B cell (primary cell): ENCODE data around the gene PSAP. TPM values are rescaled to one million over a fixed set of nuclear protein-coding genes. Genes with fewer than 3 reads are reported as not detected.

ENCODE experiments used
- ATAC-seq: fragments of 200-7000 bp; cut with Tn5 transposase; one replicate; pipeline ENCODE4 v1.10.0; 2021; ENCODE audit warnings: low read depth, mild to moderate bottlenecking, moderate number of reproducible peaks, moderate library complexity
- CTCF ChIA-PET: fragments of 350-600 bp; sonication (Branson Sonifier 250); formaldehyde crosslinking; loops from one replicate; lab custom pipeline; 2021; ENCODE audit warnings: antibody characterized with exemption, inconsistent platforms; lab: Charles Lee
- POLR2A ChIA-PET: fragments of 350-600 bp; sonication (Branson Sonifier 250); formaldehyde crosslinking; loops from one replicate; lab custom pipeline; 2021; ENCODE audit warnings: antibody characterized with exemption; lab: Charles Lee
- DNase-seq: peaks from one replicate; pipeline ENCODE4 v3.0.0; 2013
- H2AFZ ChIP-seq: 2 replicates; pipeline ENCODE4 v1.6.1; 2012; ENCODE audit warnings: mild to moderate bottlenecking, low read depth, low read length; ENCODE audit not compliant: insufficient read depth, poor library complexity, severe bottlenecking
- H3K27ac ChIP-seq, 2 donors: 1 replicate in 1 of 2; 2 replicates in 1 of 2; pipeline ENCODE4 v1.5.1; 2012 to 2013; ENCODE audit warnings: low read length in 2 of 2, mild to moderate bottlenecking in 2 of 2, moderate library complexity in 1 of 2
- H3K27me3 ChIP-seq, 4 experiments: fragments of 200-600 bp in 1 of 4; sonication (generic) in 1 of 4; replicated peaks in 1 of 4; 1 replicate in 2 of 4; 2 replicates in 2 of 4; pipeline versions ENCODE4 v1.6.1 to v1.7.0; 2013 to 2016; ENCODE audit warnings: low read length in 3 of 4, mild to moderate bottlenecking in 2 of 4, mixed read lengths in 1 of 4, moderate library complexity in 1 of 4; ENCODE audit not compliant: insufficient read depth in 4 of 4, control insufficient read depth in 3 of 4; ENCODE audit errors: control extremely low read depth in 1 of 4
- H3K36me3 ChIP-seq, 2 experiments: replicated peaks in 1 of 2; 1 replicate in 1 of 2; 2 replicates in 1 of 2; pipeline versions ENCODE4 v1.6.1 to v1.7.1; 2013; ENCODE audit warnings: low read length in 1 of 2; ENCODE audit not compliant: insufficient read depth in 2 of 2, control insufficient read depth in 1 of 2; ENCODE audit errors: control extremely low read depth in 1 of 2, extremely low read depth in 1 of 2
- H3K4me1 ChIP-seq, 2 donors: fragments of 200-600 bp in 1 of 2; sonication (generic) in 1 of 2; 1 replicate in 1 of 2; 2 replicates in 1 of 2; pipeline versions ENCODE4 v1.5.1 to v1.6.1; 2013 to 2017; ENCODE audit warnings: low read length in 2 of 2; ENCODE audit not compliant: control insufficient read depth in 2 of 2, insufficient read depth in 2 of 2
- H3K4me2 ChIP-seq: replicated peaks from 2 replicates; pipeline ENCODE3; 2012; ENCODE audit warnings: mild to moderate bottlenecking, low read depth, low read length; ENCODE audit not compliant: poor library complexity, severe bottlenecking
- H3K4me3 ChIP-seq, 5 experiments: fragments of 200-600 bp in 1 of 5; sonication (generic) in 1 of 5; 1 replicate in 3 of 5; 2 replicates in 2 of 5; pipeline versions ENCODE4 v1.5.1 to v1.7.0; 2011 to 2016; ENCODE audit warnings: low read length in 4 of 5, mild to moderate bottlenecking in 4 of 5, low read depth in 2 of 5, control low read depth in 1 of 5, moderate library complexity in 1 of 5; ENCODE audit not compliant: insufficient read depth in 1 of 5; ENCODE audit errors: control extremely low read depth in 1 of 5, extremely low read depth in 1 of 5
- H3K79me2 ChIP-seq: fragments of 200-600 bp; sonication (generic); one replicate; pipeline ENCODE4 v1.6.0; 2016; ENCODE audit warnings: low read length; ENCODE audit not compliant: control insufficient read depth, insufficient read depth
- H3K9ac ChIP-seq: fragments of 200-600 bp; sonication (generic); 2 replicates; pipeline ENCODE4 v1.6.1; 2017; ENCODE audit warnings: mild to moderate bottlenecking, low read length, moderate library complexity
- H3K9me3 ChIP-seq, 3 donors: one replicate each; pipeline versions ENCODE4 v1.6.1 to v1.7.1; 2013; ENCODE audit warnings: low read length in 2 of 3; ENCODE audit not compliant: control insufficient read depth in 2 of 3, insufficient read depth in 1 of 3; ENCODE audit errors: control extremely low read depth in 1 of 3
- H4K20me1 ChIP-seq: 2 replicates; pipeline ENCODE4 v1.6.0; 2012; ENCODE audit warnings: mild to moderate bottlenecking, low read length; ENCODE audit not compliant: insufficient read depth, control insufficient read depth, poor library complexity, severe bottlenecking
- H3K27ac Mint-ChIP-seq: one replicate; pipeline ENCODE4 v1.8.0; 2021; ENCODE audit warnings: mixed read lengths
- H3K27me3 Mint-ChIP-seq: one replicate; pipeline ENCODE4 v1.8.0; 2021; ENCODE audit warnings: mixed read lengths
- H3K4me1 Mint-ChIP-seq: one replicate; pipeline ENCODE4 v1.8.0; 2021; ENCODE audit warnings: mixed read lengths
- H3K4me3 Mint-ChIP-seq: one replicate; pipeline ENCODE4 v1.8.0; 2021; ENCODE audit warnings: mixed read lengths
- H3K9me3 Mint-ChIP-seq: one replicate; pipeline ENCODE4 v1.8.0; 2022; ENCODE audit warnings: mixed read lengths; ENCODE audit not compliant: insufficient read depth
- CTCF ChIP-seq: fragments of 200-600 bp; IDR thresholded peaks from one replicate; pipeline ENCODE4 v1.8.0; 2022; ENCODE audit warnings: antibody characterized with exemption, mild to moderate bottlenecking
- EZH2 ChIP-seq: IDR thresholded peaks from 2 replicates; pipeline ENCODE4 v1.6.1; 2012; ENCODE audit warnings: borderline replicate concordance, low read depth, mild to moderate bottlenecking, moderate library complexity, low read length; ENCODE audit not compliant: insufficient read depth, poor library complexity, severe bottlenecking
- WGBS: methylation state at CpG from one replicate; pipeline ENCODE4 v1.1.5; 2013; ENCODE audit warnings: missing lambda C conversion rate; ENCODE audit not compliant: insufficient coverage; 5-methylcytosine and 5-hydroxymethylcytosine counted together
- intact Hi-C: fragments of 100-400 bp; cut with micrococcal nuclease; formaldehyde crosslinking; loops from one replicate; pipeline ENCODE4 v1.10.0; 2022
- polyA plus RNA-seq: library from polyadenylated mRNA; depleted of rRNA; stranded (reverse); fragments of >200 nt; gene quantifications from 2 replicates; pipeline ENCODE4 v1.2.3, GENCODE V29; 2012
- total RNA-seq, 2 donors: library from RNA; stranded (reverse); fragments of 120-200 nt in 1 of 2; gene quantifications; 1 replicate in 1 of 2; 2 replicates in 1 of 2; pipeline versions ENCODE4 v1.2.3 to v1.2.4, GENCODE V29; 2013 to 2022

PSAP gene
- total and polyA plus RNA-seq, 2 donors (not counting 1 experiment from before 2014, with no cell fraction given): 206 to 509 TPM

- Histone ChIP-seq H3K27ac (no peak overlapping the region), H3K9me3 (peaks cover 0 to 8% (median 0%) of the 10 kb centered on the region in 3 donors), H3K4me1 (peaks cover 19 to 32% of the 10 kb centered on the region in 2 donors), H3K36me3 (no peaks in the 10 kb centered on the region), H4K20me1 (no peaks in the 10 kb centered on the region), H3K4me3 (no peak overlapping the region), H3K79me2 (no peaks in the 10 kb centered on the region), H2AFZ (no peak overlapping the region), H3K27me3 (peaks cover 0 to 5% (median 2%) of the 10 kb centered on the region in 4 experiments), H3K9ac (no peak overlapping the region), H3K4me2 (no peak overlapping the region)
- intact Hi-C loops: no loop called here
- peaks cover 25% of the 10 kb centered on the region for H3K4me1 Mint-ChIP-seq
- TF ChIP-seq EZH2: no peak
- TF ChIP-seq CTCF: no peak
- no peak overlapping the region for H3K27ac Mint-ChIP-seq
- no peak for DNase-seq
- ChIA-PET CTCF (interaction anchor here (1.0 kb wide), 1 partner anchor 12 kb away, joined by 3 read pairs; no protein-coding TSS in a partner anchor), POLR2A (no interaction called here)
- no peak overlapping the region for H3K4me3 Mint-ChIP-seq
- no peaks in the 10 kb centered on the region for H3K9me3 Mint-ChIP-seq
- H3K27me3 Mint-ChIP-seq: peaks cover 6% of the 10 kb centered on the region
- no peak for ATAC-seq
- WGBS: 90% methylated on average over 10 of the region's 10 CpGs
These were observed 51.9 kb downstream of the PSAP start for GRCh38 chr10:71799112-71799511.

- TF ChIP-seq EZH2: no peak
- TF ChIP-seq CTCF: no peak
- intact Hi-C loops: no loop called here
- ChIA-PET POLR2A (no interaction called here), CTCF (interaction anchor here (1.0 kb wide), 1 partner anchor 13 kb away, joined by 3 read pairs; no protein-coding TSS in a partner anchor)
- H3K27ac Mint-ChIP-seq: no peak overlapping the region
- no peak overlapping the region for H2AFZ ChIP-seq
- peaks cover 0 to 5% (median 2%) of the 10 kb centered on the region in 4 experiments for H3K27me3 ChIP-seq
- peaks cover 19 to 30% of the 10 kb centered on the region in 2 donors for H3K4me1 ChIP-seq
- H3K27ac ChIP-seq: no peak overlapping the region
- DNase-seq (no peak), ATAC-seq (no peak)
- no peak overlapping the region for H3K4me3 ChIP-seq
- H3K4me3 Mint-ChIP-seq: no peak overlapping the region
- H4K20me1 ChIP-seq: no peaks in the 10 kb centered on the region
- no peaks in the 10 kb centered on the region for H3K79me2 ChIP-seq
- 74% methylated on average over 6 of the region's 6 CpGs for WGBS
- no peak overlapping the region for H3K4me2 ChIP-seq
- no peaks in the 10 kb centered on the region for H3K9me3 Mint-ChIP-seq
- peaks cover 0 to 8% (median 0%) of the 10 kb centered on the region in 3 donors for H3K9me3 ChIP-seq
- peaks cover 25% of the 10 kb centered on the region for H3K4me1 Mint-ChIP-seq
- H3K27me3 Mint-ChIP-seq: peaks cover 6% of the 10 kb centered on the region
- H3K9ac ChIP-seq: no peak overlapping the region
- H3K36me3 ChIP-seq: no peaks in the 10 kb centered on the region
These were observed 52.8 kb downstream of the PSAP start for GRCh38 chr10:71798308-71798624.
